Neural crest cell (in vitro differentiated cells): ENCODE results near the gene MAPK1. TPM values are rescaled to one million over a fixed set of nuclear protein-coding genes. Genes with fewer than 3 reads are reported as not detected.

ENCODE experiments used
- DNase-seq: peaks from one replicate; pipeline ENCODE4 v3.0.0; 2021; ENCODE audit warnings: low read depth, mixed read lengths, low spot score
- H3K27ac Mint-ChIP-seq: one replicate; pipeline ENCODE4 v1.8.0; 2021; ENCODE audit warnings: mild to moderate bottlenecking, mixed read lengths; ENCODE audit not compliant: unreplicated experiment
- H3K27me3 Mint-ChIP-seq: 2 replicates; pipeline ENCODE4 v1.8.0; 2021; ENCODE audit warnings: low read depth, mild to moderate bottlenecking, mixed read lengths
- H3K36me3 Mint-ChIP-seq: 2 replicates; pipeline ENCODE4 v1.8.0; 2021; ENCODE audit warnings: low read depth, mild to moderate bottlenecking, mixed read lengths
- H3K4me1 Mint-ChIP-seq: 2 replicates; pipeline ENCODE4 v1.8.0; 2021; ENCODE audit warnings: mixed read lengths
- H3K4me3 Mint-ChIP-seq: one replicate; pipeline ENCODE4 v1.8.0; 2021; ENCODE audit warnings: mild to moderate bottlenecking, mixed read lengths
- H3K9me3 Mint-ChIP-seq: 2 replicates; pipeline ENCODE4 v1.8.0; 2021; ENCODE audit warnings: mixed read lengths
- total RNA-seq: library from RNA; stranded (reverse); gene quantifications from 2 replicates; pipeline ENCODE4 v1.2.1, GENCODE V29; 2021
- TF ChIP-seq, protein P1 (sequence below): fragments of 200-600 bp; sonication (generic); conservative IDR thresholded peaks from 2 replicates; pipeline ENCODE4 v1.5.0; 2021; ENCODE audit warnings: antibody characterized with exemption, mild to moderate bottlenecking

Gene MAPK1
- total RNA-seq, 1 donor from 2014 or later, result 118 TPM

DNA sequence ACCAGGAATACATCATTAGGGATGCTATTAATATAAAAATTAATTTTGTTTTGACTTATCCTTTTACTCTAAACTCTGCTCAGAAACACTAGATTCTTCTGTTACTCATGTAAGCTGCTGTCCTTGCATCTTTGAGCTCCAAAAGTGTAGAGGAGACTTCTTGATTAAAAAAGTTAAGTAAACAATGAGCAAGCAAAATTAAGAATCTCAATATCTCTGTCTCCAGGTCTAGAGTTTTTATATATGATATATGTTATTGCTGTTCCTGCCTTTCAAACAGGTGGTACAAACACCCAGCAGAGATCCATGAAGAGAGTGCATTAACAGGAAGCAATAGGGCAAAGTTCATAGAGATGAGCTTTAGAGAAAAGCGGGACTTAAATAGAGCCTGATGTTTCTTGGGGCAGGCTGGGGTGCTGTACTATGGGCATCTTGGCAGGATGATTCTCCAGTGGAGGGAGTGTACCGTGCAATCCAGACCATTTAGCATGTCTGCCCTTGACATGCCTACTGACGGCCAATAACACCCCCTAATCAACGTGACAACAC is 6.9 kb downstream of the MAPK1 start:
- Mint-ChIP-seq H3K4me3 (peak overlapping the region; percentile 17), H3K27ac (no peak overlapping the region), H3K27me3 (no peaks in the 10 kb centered on the region), H3K9me3 (no peaks in the 10 kb centered on the region), H3K4me1 (peaks cover 85% of the 10 kb centered on the region), H3K36me3 (no peaks in the 10 kb centered on the region)
- DNase-seq, result no peak
- TF ChIP-seq, protein P1, sequence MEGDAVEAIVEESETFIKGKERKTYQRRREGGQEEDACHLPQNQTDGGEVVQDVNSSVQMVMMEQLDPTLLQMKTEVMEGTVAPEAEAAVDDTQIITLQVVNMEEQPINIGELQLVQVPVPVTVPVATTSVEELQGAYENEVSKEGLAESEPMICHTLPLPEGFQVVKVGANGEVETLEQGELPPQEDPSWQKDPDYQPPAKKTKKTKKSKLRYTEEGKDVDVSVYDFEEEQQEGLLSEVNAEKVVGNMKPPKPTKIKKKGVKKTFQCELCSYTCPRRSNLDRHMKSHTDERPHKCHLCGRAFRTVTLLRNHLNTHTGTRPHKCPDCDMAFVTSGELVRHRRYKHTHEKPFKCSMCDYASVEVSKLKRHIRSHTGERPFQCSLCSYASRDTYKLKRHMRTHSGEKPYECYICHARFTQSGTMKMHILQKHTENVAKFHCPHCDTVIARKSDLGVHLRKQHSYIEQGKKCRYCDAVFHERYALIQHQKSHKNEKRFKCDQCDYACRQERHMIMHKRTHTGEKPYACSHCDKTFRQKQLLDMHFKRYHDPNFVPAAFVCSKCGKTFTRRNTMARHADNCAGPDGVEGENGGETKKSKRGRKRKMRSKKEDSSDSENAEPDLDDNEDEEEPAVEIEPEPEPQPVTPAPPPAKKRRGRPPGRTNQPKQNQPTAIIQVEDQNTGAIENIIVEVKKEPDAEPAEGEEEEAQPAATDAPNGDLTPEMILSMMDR, result no peak

DNA sequence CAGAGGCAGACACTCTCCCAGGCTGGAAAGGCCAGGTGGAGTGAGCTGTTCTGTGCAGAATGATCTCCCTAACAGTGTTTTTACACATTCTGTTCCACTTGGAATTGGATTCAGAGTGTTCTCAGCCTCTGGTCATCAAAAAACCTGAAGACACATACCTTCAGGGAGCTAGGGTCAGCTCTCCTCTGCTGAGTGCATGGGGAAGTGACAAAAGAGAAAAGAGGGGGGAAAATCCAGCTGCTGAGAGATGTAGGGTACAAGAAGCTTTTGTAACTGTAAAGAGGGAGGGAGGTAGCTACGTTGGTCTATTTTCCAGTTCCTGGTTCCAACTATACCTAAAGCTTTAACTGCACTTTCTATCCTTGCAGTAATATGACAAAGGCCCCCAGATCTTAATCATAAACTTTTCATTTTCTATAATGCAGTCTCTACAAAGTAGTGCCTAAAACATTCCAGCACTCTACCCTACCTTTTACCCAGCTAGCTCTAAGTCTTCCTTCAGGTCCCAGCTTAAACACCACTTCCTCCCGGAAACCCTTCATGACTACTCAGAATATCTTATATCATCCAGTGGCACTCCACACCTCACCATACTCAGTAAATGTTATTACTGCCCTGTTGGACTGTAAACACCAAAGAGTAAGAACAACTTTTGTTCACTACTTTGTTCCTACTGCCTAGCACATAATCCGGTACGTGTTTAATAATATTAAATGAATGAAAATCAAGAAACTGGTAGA is 9.2 kb downstream of the MAPK1 start:
- Mint-ChIP-seq H3K27ac (no peak overlapping the region), H3K36me3 (no peaks in the 10 kb centered on the region), H3K27me3 (no peaks in the 10 kb centered on the region), H3K9me3 (no peaks in the 10 kb centered on the region), H3K4me1 (peaks cover 74% of the 10 kb centered on the region), H3K4me3 (no peak overlapping the region)
- TF ChIP-seq, protein P1, result no peak
- no peak for DNase-seq

DNA sequence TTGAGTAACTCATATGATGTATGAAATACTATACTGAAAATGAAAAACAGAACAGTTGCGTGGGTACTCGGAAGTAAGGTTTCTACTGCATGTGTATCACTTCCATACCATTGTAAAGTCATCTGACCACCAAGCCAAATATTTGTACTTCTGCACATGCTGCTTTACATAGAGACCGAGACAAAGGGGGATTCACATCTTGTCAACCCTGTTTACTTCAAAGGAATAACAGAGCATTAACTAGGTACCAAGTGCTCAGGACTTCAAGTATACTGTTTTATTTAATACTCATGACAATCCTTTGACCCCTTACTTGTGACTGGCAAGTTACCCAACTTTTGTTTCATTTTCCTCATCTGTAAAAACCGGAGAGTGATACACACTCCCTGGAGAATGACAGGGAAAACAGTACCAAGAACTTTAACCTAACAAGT is 9.9 kb downstream of the MAPK1 start:
- H3K4me3 Mint-ChIP-seq, result no peak overlapping the region
- H3K36me3 Mint-ChIP-seq, result no peaks in the 10 kb centered on the region
- H3K27me3 Mint-ChIP-seq, result no peaks in the 10 kb centered on the region
- no peak for DNase-seq
- H3K4me1 Mint-ChIP-seq, result peaks cover 68% of the 10 kb centered on the region
- no peak overlapping the region for H3K27ac Mint-ChIP-seq
- no peaks in the 10 kb centered on the region for H3K9me3 Mint-ChIP-seq
- TF ChIP-seq, protein P1, result no peak

DNA sequence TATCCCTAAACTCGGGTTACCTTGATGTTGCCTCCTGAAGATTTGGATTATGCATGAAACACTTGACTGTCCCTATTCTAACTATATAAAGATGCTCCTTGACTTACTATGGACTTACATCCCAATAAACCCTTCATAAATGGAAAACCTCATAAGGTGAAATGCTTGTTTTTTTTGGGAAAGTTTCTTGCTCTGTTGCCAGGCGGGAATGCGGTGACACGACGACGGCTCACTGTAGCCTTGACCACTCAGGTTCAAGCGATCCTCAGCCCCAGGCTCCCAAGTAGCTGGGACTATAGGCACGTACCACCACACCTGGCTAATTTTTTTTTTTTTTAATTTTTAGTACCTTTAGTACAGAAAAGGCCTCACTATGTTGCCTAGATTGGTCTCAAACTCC is 10.6 kb downstream of the MAPK1 start:
- peaks cover 65% of the 10 kb centered on the region for H3K4me1 Mint-ChIP-seq
- no peak overlapping the region for H3K4me3 Mint-ChIP-seq
- no peak overlapping the region for H3K27ac Mint-ChIP-seq
- H3K9me3 Mint-ChIP-seq, result no peaks in the 10 kb centered on the region
- no peaks in the 10 kb centered on the region for H3K36me3 Mint-ChIP-seq
- DNase-seq, result no peak
- TF ChIP-seq, protein P1, result no peak
- no peaks in the 10 kb centered on the region for H3K27me3 Mint-ChIP-seq

DNA sequence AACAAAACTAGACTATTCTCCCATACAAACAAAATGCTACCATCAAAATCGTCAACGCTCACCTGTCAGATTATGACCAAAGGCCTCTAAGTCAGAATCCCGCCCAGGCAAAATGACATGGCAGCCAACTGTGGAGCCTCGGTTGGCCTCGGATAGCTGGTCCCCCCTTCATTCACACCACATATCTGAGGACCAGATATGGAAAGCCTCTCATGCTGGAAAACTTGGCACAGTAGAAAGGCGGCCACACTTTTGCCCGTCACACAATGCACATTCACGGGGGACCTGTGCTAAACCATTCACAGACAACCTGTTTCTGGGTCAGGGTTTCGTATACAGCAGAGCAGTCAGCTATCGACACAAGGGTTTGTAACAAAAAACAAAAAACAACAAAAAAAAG is 11.2 kb downstream of the MAPK1 start:
- TF ChIP-seq, protein P1, result no peak
- no peaks in the 10 kb centered on the region for H3K27me3 Mint-ChIP-seq

More for the DNA sequence above, 11.2 kb downstream of the MAPK1 start:
- H3K4me1 Mint-ChIP-seq, result peaks cover 60% of the 10 kb centered on the region
- no peak overlapping the region for H3K4me3 Mint-ChIP-seq
- H3K9me3 Mint-ChIP-seq, result no peaks in the 10 kb centered on the region
- H3K36me3 Mint-ChIP-seq, result peaks cover under 1% of the 10 kb centered on the region
- H3K27ac Mint-ChIP-seq, result no peak overlapping the region
- DNase-seq, result no peak
